CD14-positive monocyte (primary cell): ENCODE data around the gene LSS. TPM values are rescaled to one million over a fixed set of nuclear protein-coding genes. Genes with fewer than 3 reads are reported as not detected.

Experiments used
- DNase-seq, 3 donors: peaks; one replicate each; pipeline ENCODE4 v3.0.0-alpha.2; 2011 to 2022
- H2AFZ ChIP-seq: 2 replicates; pipeline ENCODE4 v1.6.0; 2012; ENCODE audit warnings: mild to moderate bottlenecking, low read depth, low read length, inconsistent platforms; ENCODE audit not compliant: insufficient read depth, poor library complexity, severe bottlenecking
- H3K27ac ChIP-seq, 2 donors: 1 replicate in 1 of 2; 2 replicates in 1 of 2; pipeline ENCODE4 v1.5.1; 2012 to 2013; ENCODE audit warnings: low read length in 2 of 2, control low read depth in 1 of 2, inconsistent platforms in 1 of 2, low read depth in 1 of 2, mild to moderate bottlenecking in 1 of 2
- H3K27me3 ChIP-seq, 2 donors: one replicate each; pipeline versions ENCODE4 v1.6.0 to v1.6.1; 2011 to 2013; ENCODE audit warnings: low read length in 2 of 2; ENCODE audit not compliant: control insufficient read depth in 2 of 2, insufficient read depth in 2 of 2
- H3K36me3 ChIP-seq, 2 donors: replicated peaks in 1 of 2; 1 replicate in 1 of 2; 2 replicates in 1 of 2; pipeline versions ENCODE4 v1.5.1 to v1.6.1; 2012 to 2013; ENCODE audit warnings: low read length in 2 of 2, control low read depth in 1 of 2, inconsistent platforms in 1 of 2, mild to moderate bottlenecking in 1 of 2; ENCODE audit not compliant: insufficient read depth in 2 of 2, control insufficient read depth in 1 of 2
- H3K4me1 ChIP-seq, 2 donors: 1 replicate in 1 of 2; 2 replicates in 1 of 2; pipeline versions ENCODE4 v1.5.1 to v1.6.1; 2012 to 2013; ENCODE audit warnings: low read length in 2 of 2, control low read depth in 1 of 2, inconsistent platforms in 1 of 2, mild to moderate bottlenecking in 1 of 2, moderate library complexity in 1 of 2; ENCODE audit not compliant: insufficient read depth in 2 of 2, control insufficient read depth in 1 of 2
- H3K4me2 ChIP-seq: replicated peaks from 2 replicates; pipeline ENCODE3; 2012; ENCODE audit warnings: low read length, moderate library complexity, mild to moderate bottlenecking; ENCODE audit not compliant: poor library complexity, severe bottlenecking; ENCODE audit errors: extremely low read depth
- H3K4me3 ChIP-seq, 3 experiments: fragments of 200-600 bp in 1 of 3; sonication (generic) in 1 of 3; replicated peaks in 1 of 3; 1 replicate in 2 of 3; 2 replicates in 1 of 3; pipeline ENCODE4 v1.5.1; 2011 to 2013; ENCODE audit warnings: low read length in 3 of 3, mild to moderate bottlenecking in 3 of 3, control low read depth in 2 of 3, low read depth in 2 of 3, inconsistent platforms in 1 of 3, moderate library complexity in 1 of 3
- H3K79me2 ChIP-seq: 2 replicates; pipeline ENCODE4 v1.6.0; 2012; ENCODE audit warnings: mild to moderate bottlenecking, control low read depth, inconsistent platforms, low read length, moderate library complexity; ENCODE audit not compliant: insufficient read depth
- H3K9ac ChIP-seq: 2 replicates; pipeline ENCODE4 v1.6.0; 2017; ENCODE audit warnings: low read length, mild to moderate bottlenecking; ENCODE audit not compliant: insufficient read depth, poor library complexity, severe bottlenecking
- H3K9me3 ChIP-seq, 2 donors: replicated peaks in 1 of 2; 1 replicate in 1 of 2; 2 replicates in 1 of 2; pipeline versions ENCODE4 v1.5.1 to v1.6.1; 2012 to 2013; ENCODE audit warnings: low read length in 2 of 2, control low read depth in 1 of 2; ENCODE audit not compliant: control insufficient read depth in 1 of 2, insufficient read depth in 1 of 2
- H4K20me1 ChIP-seq: 2 replicates; pipeline ENCODE4 v1.6.0; 2012; ENCODE audit warnings: mild to moderate bottlenecking, low read length, control low read depth, moderate library complexity; ENCODE audit not compliant: insufficient read depth
- H3K27ac Mint-ChIP-seq, 7 donors: one replicate each; pipeline ENCODE4 v1.8.0; 2020; ENCODE audit warnings: mild to moderate bottlenecking in 7 of 7, mixed read lengths in 7 of 7, moderate library complexity in 6 of 7, inconsistent platforms in 2 of 7
- H3K27me3 Mint-ChIP-seq, 3 donors: one replicate each; pipeline ENCODE4 v1.8.0; 2021 to 2022; ENCODE audit warnings: low read depth in 3 of 3, mild to moderate bottlenecking in 3 of 3, mixed read lengths in 3 of 3, moderate library complexity in 3 of 3, inconsistent platforms in 1 of 3
- H3K36me3 Mint-ChIP-seq, 2 donors: one replicate each; pipeline ENCODE4 v1.8.0; 2020; ENCODE audit warnings: mixed read lengths in 2 of 2, inconsistent platforms in 1 of 2, mild to moderate bottlenecking in 1 of 2
- H3K4me1 Mint-ChIP-seq: one replicate; pipeline ENCODE4 v1.8.0; 2020; ENCODE audit warnings: mild to moderate bottlenecking, mixed read lengths
- H3K4me3 Mint-ChIP-seq, 2 donors: one replicate each; pipeline ENCODE4 v1.8.0; 2020; ENCODE audit warnings: mild to moderate bottlenecking in 2 of 2, mixed read lengths in 2 of 2, moderate library complexity in 1 of 2
- H3K9me3 Mint-ChIP-seq, 7 donors: one replicate each; pipeline ENCODE4 v1.8.0; 2020 to 2022; ENCODE audit warnings: mixed read lengths in 7 of 7, mild to moderate bottlenecking in 6 of 7, moderate library complexity in 6 of 7, inconsistent platforms in 2 of 7
- CTCF ChIP-seq: fragments of 200-600 bp; IDR thresholded peaks from one replicate; pipeline ENCODE4 v1.8.0; 2022; ENCODE audit warnings: antibody characterized with exemption, mild to moderate bottlenecking
- WGBS: methylation state at CpG from one replicate; pipeline ENCODE4 v1.1.5; 2013; ENCODE audit warnings: missing lambda C conversion rate; ENCODE audit not compliant: insufficient coverage; 5-methylcytosine and 5-hydroxymethylcytosine counted together
- intact Hi-C, 2 donors: fragments of 100-400 bp; cut with micrococcal nuclease; formaldehyde crosslinking; loops; one replicate each; pipeline versions ENCODE4 v1.15.0 to v1.15.1; 2023
- polyA plus RNA-seq, 3 donors: library from polyadenylated mRNA; depleted of rRNA in 1 of 3; unstranded in 2 of 3; stranded (reverse) in 1 of 3; fragments of 300-500 nt in 2 of 3; fragments of >200 nt in 1 of 3; fragmentation: Illumina TruSeq in 2 of 3; gene quantifications; 1 replicate in 2 of 3; 2 replicates in 1 of 3; pipeline ENCODE4 v1.2.3, GENCODE V29; 2012 to 2021

Gene LSS
- polyA plus RNA-seq, 3 donors, result 4.1 to 20.0 (median 4.9) TPM

DNA sequence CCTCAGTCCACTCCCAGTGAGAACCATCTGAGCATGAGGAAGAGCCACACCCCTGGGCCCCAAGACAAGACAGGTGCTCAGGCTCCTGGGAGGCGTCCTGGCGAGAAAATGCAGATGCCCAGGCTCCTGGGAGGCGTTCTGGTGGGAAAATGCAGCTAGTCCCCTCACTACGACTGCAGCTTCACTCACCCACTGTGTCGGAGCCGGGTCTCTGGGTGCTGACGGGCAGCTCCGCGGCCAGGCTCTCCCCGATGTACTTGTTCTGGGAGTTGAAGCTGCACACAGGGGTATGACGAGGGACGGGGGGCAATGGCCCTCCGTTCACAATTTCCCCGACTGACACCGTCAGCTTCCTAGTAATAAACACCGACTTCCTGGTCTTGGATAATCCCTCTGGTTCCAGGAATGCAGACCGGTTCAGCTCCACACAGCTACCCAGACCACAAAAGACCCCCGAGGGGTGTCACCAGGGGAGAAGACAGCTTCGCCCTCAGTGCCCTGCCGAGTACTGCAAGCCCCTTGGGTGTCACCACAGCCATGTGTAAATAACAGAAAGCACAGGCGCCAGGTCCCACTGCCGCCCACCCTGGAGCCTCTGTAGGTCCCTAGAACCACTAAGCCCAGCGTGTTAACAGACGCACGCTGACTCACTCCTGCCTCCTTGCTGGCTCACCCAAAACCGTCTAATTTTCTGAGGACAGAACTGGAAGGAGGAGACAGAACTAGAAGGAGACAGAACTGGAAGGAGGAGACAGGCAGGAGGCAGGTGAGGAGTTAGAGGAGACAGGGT, 37.4 kb upstream of the LSS start:
- intact Hi-C loops, result no loop called here

DNA sequence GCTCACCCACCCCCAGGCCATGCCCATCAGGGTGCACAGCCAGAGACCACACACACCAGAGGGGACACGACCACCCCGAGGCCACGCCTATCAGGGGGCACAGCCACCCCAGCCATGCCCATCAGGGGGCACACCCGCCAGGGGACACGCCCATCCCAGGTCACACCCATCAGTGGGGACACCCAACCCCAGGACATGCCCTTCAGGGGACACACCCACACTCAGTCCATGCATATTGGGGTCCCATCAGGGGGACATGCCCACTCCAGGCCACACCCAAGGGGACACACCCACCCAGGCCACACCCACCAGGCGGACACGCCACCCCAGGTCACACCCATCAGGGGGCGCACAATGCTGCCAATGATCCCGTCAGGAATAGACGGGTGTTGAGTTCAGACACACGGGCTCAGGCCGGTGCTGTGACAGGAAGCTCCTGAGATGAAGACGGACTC, 36.1 kb upstream of the LSS start:
- H3K27me3 Mint-ChIP-seq, result no peaks in the 10 kb centered on the region
- no peak overlapping the region for H3K4me3 Mint-ChIP-seq
- H2AFZ ChIP-seq, result no peak overlapping the region
- H3K4me1 Mint-ChIP-seq, result no peaks in the 10 kb centered on the region
- H3K27ac Mint-ChIP-seq, result no peak overlapping the region
- WGBS, result 89% methylated on average over 7 of the region's 13 CpGs
- H3K9ac ChIP-seq, result no peak overlapping the region
- DNase-seq, result no peak
- peaks cover 0 to 4% (median 0%) of the 10 kb centered on the region in 7 donors for H3K9me3 Mint-ChIP-seq
- H4K20me1 ChIP-seq, result peaks cover 19% of the 10 kb centered on the region
- H3K27me3 ChIP-seq, result no peaks in the 10 kb centered on the region
- no peak overlapping the region for H3K27ac ChIP-seq
- H3K9me3 ChIP-seq, result no peaks in the 10 kb centered on the region
- peaks cover 76 to 99% of the 10 kb centered on the region in 2 donors for H3K36me3 Mint-ChIP-seq
- TF ChIP-seq CTCF, result no peak
- no peak overlapping the region for H3K4me3 ChIP-seq
- peaks cover 78 to 96% of the 10 kb centered on the region in 2 donors for H3K36me3 ChIP-seq
- H3K79me2 ChIP-seq, result no peaks in the 10 kb centered on the region
- H3K4me2 ChIP-seq, result no peak overlapping the region
- intact Hi-C loops, result no loop called here
- H3K4me1 ChIP-seq, result no peaks in the 10 kb centered on the region

More for the DNA sequence above, 37.4 kb upstream of the LSS start:
- H3K9ac ChIP-seq, result no peak overlapping the region
- no peak overlapping the region for H2AFZ ChIP-seq
- H3K27me3 Mint-ChIP-seq, result no peaks in the 10 kb centered on the region
- H3K4me1 Mint-ChIP-seq, result no peaks in the 10 kb centered on the region
- H3K27me3 ChIP-seq, result no peaks in the 10 kb centered on the region
- no peak overlapping the region for H3K27ac ChIP-seq
- H3K79me2 ChIP-seq, result no peaks in the 10 kb centered on the region
- no peak for DNase-seq
- H3K36me3 Mint-ChIP-seq, result peaks cover 78 to 99% of the 10 kb centered on the region in 2 donors
- H3K4me3 ChIP-seq, result no peak overlapping the region
- peaks cover 79 to 96% of the 10 kb centered on the region in 2 donors for H3K36me3 ChIP-seq
- H3K4me2 ChIP-seq, result no peak overlapping the region
- TF ChIP-seq CTCF, result no peak
- no peaks in the 10 kb centered on the region for H3K4me1 ChIP-seq
- peaks cover 19% of the 10 kb centered on the region for H4K20me1 ChIP-seq
- WGBS, result 95% methylated on average over 21 of the region's 26 CpGs
- H3K27ac Mint-ChIP-seq, result peak overlapping the region in 1 of 7 donors; percentile 10
- no peak overlapping the region for H3K4me3 Mint-ChIP-seq
- peaks cover 0 to 4% (median 0%) of the 10 kb centered on the region in 7 donors for H3K9me3 Mint-ChIP-seq
- H3K9me3 ChIP-seq, result no peaks in the 10 kb centered on the region
